Stimulated activated CD8-positive, alpha-beta memory T cell treated with anti-CD3 and anti-CD28 coated beads, Interleukin-15, amount 100 ng/mL, for 48 hours (primary cell): ENCODE data around the gene LPIN2.
A peak's percentile ranks its signal among the peaks of the same experiment; 100 is the strongest.

ENCODE experiments used
- DNase-seq, 2 donors: peaks; one replicate each; pipeline ENCODE4 v3.0.0-alpha.2; 2020; ENCODE audit warnings: low read depth in 2 of 2

Gene LPIN2

GRCh38 chr18:2979871-2980790 lies 32.8 kb downstream of the LPIN2 start:
- peak in 1 of 2 donors; percentile 46 for DNase-seq

- no peak for DNase-seq
These were observed 33.8 kb downstream of the LPIN2 start for GRCh38 chr18:2979129-2979528.

GRCh38 chr18:2978661-2979106 lies 34.3 kb downstream of the LPIN2 start:
- DNase-seq = no peak

- no peak for DNase-seq
These were observed 34.7 kb downstream of the LPIN2 start for GRCh38 chr18:2978208-2978607.

- DNase-seq = no peak
These were observed 36.5 kb downstream of the LPIN2 start for GRCh38 chr18:2976218-2977132.

GRCh38 chr18:2974731-2975130 lies 38.2 kb downstream of the LPIN2 start:
- no peak for DNase-seq

- DNase-seq = peak; percentile 63 to 68
These were observed 41.0 kb downstream of the LPIN2 start for GRCh38 chr18:2971741-2972552.

- no peak for DNase-seq
These were observed 41.9 kb downstream of the LPIN2 start for GRCh38 chr18:2970772-2971659.

GRCh38 chr18:2970344-2970743 lies 42.6 kb downstream of the LPIN2 start:
- no peak for DNase-seq

- DNase-seq = no peak
These were observed 43.2 kb downstream of the LPIN2 start for GRCh38 chr18:2969695-2970094.

GRCh38 chr18:2968606-2969005 lies 44.3 kb downstream of the LPIN2 start:
- DNase-seq = no peak

- no peak for DNase-seq
These were observed 45.1 kb downstream of the LPIN2 start for GRCh38 chr18:2967820-2968219.

GRCh38 chr18:2967357-2967756 lies 45.6 kb downstream of the LPIN2 start:
- DNase-seq = no peak

GRCh38 chr18:2966560-2966959 lies 46.4 kb downstream of the LPIN2 start:
- no peak for DNase-seq

GRCh38 chr18:2965797-2966196 lies 47.1 kb downstream of the LPIN2 start:
- DNase-seq = no peak

GRCh38 chr18:2964361-2965010 lies 48.5 kb downstream of the LPIN2 start:
- DNase-seq = no peak
